ENCODE measurements around the gene PPFIBP2. TPM values are rescaled to one million over a fixed set of nuclear protein-coding genes. Genes with fewer than 3 reads are reported as not detected.

PPFIBP2 gene
- total RNA-seq, 1 experiment from 2014 or later: 21.5 TPM

GRCh38 chr11:7570938-7571521 lies 57.2 kb downstream of the PPFIBP2 start:
- ChIA-PET CTCF (interaction anchor here (0.6 to 2.3 kb wide), 12 partner anchors 11 to 693 kb away, joined by 3 to 21 read pairs (median 4); no protein-coding TSS in a partner anchor), POLR2A (no interaction called here)
- in situ Hi-C loops (cut with HindIII; ENCODE audit: low pct_unique_long_range_greater_than_20kb, low sequenced_read_pairs): no loop called here
- H3K4me1 ChIP-seq (ENCODE audit: control insufficient read depth, insufficient read depth, low read length): peaks cover 8% of the 10 kb centered on the region; the same call in 1 of the 2 replicates
- intact Hi-C loops (cut with micrococcal nuclease; ENCODE audit: unreplicated experiment): loop anchor here (2.0 kb wide), 1 partner anchor 94 kb away; no protein-coding TSS in a partner anchor
- no peak for TF ChIP-seq REST (IDR thresholded peaks at IDR 0.05; ENCODE audit: insufficient read depth in 1 of 2, low read depth in 2 of 2, low read length in 1 of 2)
- TF ChIP-seq TCF7L2 (IDR thresholded peaks at IDR 0.05; ENCODE audit: low read depth, low read length): no peak
- no peak for TF ChIP-seq SIN3A (IDR thresholded peaks at IDR 0.05; ENCODE audit: borderline replicate concordance, insufficient read depth, low read depth, low read length)
- TF ChIP-seq CTCF (IDR thresholded peaks at IDR 0.05): no peak
- TF ChIP-seq POLR2AphosphoS5 (IDR thresholded peaks at IDR 0.05; ENCODE audit: low read depth, low read length): no peak
- no peak for DNase-seq (ENCODE audit: low read depth, low spot score)
- no peaks in the 10 kb centered on the region for H3K27me3 ChIP-seq (ENCODE audit: control insufficient read depth, insufficient read depth, low read length)
- BruUV-seq (replicated peaks): no TSS peak
- no peaks in the 10 kb centered on the region for H3K9me3 ChIP-seq (ENCODE audit: control insufficient read depth, insufficient read depth, low read depth, low read length)
- H3K36me3 ChIP-seq (ENCODE audit: control insufficient read depth, insufficient read depth, low read length): no peaks in the 10 kb centered on the region
- ATAC-seq: no peak
- H3K4me3 ChIP-seq (ENCODE audit: low read depth in 2 of 2, low read length in 2 of 2): no peak overlapping the region
- H3K27ac ChIP-seq (ENCODE audit: low read length): no peak overlapping the region

GRCh38 chr11:7571640-7572000 lies 57.8 kb downstream of the PPFIBP2 start:
- H3K27ac ChIP-seq (ENCODE audit: low read length): no peak overlapping the region
- ChIA-PET CTCF (interaction anchor here (0.6 to 2.3 kb wide), 12 partner anchors 10 to 693 kb away, joined by 3 to 21 read pairs (median 4); no protein-coding TSS in a partner anchor), POLR2A (no interaction called here)
- intact Hi-C loops (cut with micrococcal nuclease; ENCODE audit: unreplicated experiment) (loop anchor here (2.0 kb wide), 1 partner anchor 93 kb away; no protein-coding TSS in a partner anchor), in situ Hi-C loops (cut with HindIII; ENCODE audit: low pct_unique_long_range_greater_than_20kb, low sequenced_read_pairs) (no loop called here)
- H3K4me3 ChIP-seq (ENCODE audit: low read depth in 2 of 2, low read length in 2 of 2): no peak overlapping the region
- BruUV-seq (replicated peaks): no TSS peak
- H3K36me3 ChIP-seq (ENCODE audit: control insufficient read depth, insufficient read depth, low read length): no peaks in the 10 kb centered on the region
- H3K9me3 ChIP-seq (ENCODE audit: control insufficient read depth, insufficient read depth, low read depth, low read length): no peaks in the 10 kb centered on the region
- H3K4me1 ChIP-seq (ENCODE audit: control insufficient read depth, insufficient read depth, low read length): peaks cover 8% of the 10 kb centered on the region; the same call in 1 of the 2 replicates
- DNase-seq (ENCODE audit: low read depth, low spot score) (peak; percentile 47), ATAC-seq (peak; percentile 92)
- no peaks in the 10 kb centered on the region for H3K27me3 ChIP-seq (ENCODE audit: control insufficient read depth, insufficient read depth, low read length)
- TF ChIP-seq TCF7L2 (IDR thresholded peaks at IDR 0.05; ENCODE audit: low read depth, low read length) (no peak), CTCF (IDR thresholded peaks at IDR 0.05) (peak; percentile 99)
